K562 (cell line): ENCODE results near the gene RUNDC3A.

ENCODE experiments used
- POLR2A ChIP-seq: fragments of 450-650 bp; conservative IDR thresholded peaks from 2 replicates; pipeline ENCODE4 v1.6.1; 2016
- ZNF780A ChIP-seq: fragments of 250-450 bp; sonication (Bioruptor Pico); IDR thresholded peaks from 2 replicates; pipeline ENCODE4 v1.5.0; 2021; ENCODE audit warnings: mild to moderate bottlenecking
- TF ChIP-seq, protein P1 (sequence below): IDR thresholded peaks from 3 replicates; pipeline ENCODE4 v1.6.1; 2011; ENCODE audit warnings: borderline replicate concordance, mild to moderate bottlenecking, moderate library complexity; ENCODE audit not compliant: insufficient read length; ENCODE audit errors: extremely low read depth

DNA sequence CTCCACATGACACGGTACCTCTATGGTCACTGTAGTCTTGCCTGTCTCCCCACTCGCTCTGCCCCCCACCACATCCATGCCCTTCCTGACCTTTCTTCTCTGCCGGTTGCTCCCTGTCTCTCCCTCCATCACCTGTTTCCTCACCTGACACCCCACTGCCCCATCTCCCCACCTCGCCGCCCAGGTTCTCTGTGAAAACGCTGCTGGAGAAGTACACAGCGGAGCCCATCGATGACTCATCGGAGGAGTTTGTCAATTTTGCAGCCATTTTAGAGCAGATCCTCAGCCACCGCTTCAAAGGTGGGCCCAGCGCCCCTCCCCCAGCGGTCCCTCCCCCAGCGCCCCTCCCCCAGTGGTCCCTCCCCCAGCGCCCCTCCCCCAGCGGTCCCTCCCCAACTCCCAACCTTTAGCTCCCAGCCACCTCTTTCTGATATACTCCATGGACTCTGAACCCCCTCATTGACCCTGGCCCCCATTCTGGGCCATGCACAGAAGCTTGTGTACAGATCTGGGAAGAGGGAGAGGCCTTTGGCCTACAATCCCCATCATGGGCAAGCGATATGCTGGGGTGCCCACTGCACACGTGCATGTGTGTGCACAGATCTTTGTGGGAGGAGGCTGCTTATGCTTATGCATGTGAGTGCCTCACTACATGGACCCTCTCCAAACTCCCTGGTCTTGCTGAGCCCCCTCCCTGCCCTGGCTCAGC lies 4.1 kb downstream of the RUNDC3A start:
- no peak for TF ChIP-seq POLR2A
- TF ChIP-seq, protein P1, sequence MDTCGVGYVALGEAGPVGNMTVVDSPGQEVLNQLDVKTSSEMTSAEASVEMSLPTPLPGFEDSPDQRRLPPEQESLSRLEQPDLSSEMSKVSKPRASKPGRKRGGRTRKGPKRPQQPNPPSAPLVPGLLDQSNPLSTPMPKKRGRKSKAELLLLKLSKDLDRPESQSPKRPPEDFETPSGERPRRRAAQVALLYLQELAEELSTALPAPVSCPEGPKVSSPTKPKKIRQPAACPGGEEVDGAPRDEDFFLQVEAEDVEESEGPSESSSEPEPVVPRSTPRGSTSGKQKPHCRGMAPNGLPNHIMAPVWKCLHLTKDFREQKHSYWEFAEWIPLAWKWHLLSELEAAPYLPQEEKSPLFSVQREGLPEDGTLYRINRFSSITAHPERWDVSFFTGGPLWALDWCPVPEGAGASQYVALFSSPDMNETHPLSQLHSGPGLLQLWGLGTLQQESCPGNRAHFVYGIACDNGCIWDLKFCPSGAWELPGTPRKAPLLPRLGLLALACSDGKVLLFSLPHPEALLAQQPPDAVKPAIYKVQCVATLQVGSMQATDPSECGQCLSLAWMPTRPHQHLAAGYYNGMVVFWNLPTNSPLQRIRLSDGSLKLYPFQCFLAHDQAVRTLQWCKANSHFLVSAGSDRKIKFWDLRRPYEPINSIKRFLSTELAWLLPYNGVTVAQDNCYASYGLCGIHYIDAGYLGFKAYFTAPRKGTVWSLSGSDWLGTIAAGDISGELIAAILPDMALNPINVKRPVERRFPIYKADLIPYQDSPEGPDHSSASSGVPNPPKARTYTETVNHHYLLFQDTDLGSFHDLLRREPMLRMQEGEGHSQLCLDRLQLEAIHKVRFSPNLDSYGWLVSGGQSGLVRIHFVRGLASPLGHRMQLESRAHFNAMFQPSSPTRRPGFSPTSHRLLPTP = no peak
- TF ChIP-seq ZNF780A (CRISPR knock-in tag) = no peak
